DMS79 treated with DMSO at 0.1 percent for 48 hours (cell line): ENCODE measurements around the gene KLHL29.
"Not testable (repeated sequence)": the region's sequence is repeated elsewhere in the genome, so short reads cannot be mapped to it uniquely, and the experiment has no call there.

Experiments
- DNase-seq: peaks from one replicate; lab custom pipeline; 2025; lab: John Stamatoyannopoulos, UW

Gene KLHL29

DNA sequence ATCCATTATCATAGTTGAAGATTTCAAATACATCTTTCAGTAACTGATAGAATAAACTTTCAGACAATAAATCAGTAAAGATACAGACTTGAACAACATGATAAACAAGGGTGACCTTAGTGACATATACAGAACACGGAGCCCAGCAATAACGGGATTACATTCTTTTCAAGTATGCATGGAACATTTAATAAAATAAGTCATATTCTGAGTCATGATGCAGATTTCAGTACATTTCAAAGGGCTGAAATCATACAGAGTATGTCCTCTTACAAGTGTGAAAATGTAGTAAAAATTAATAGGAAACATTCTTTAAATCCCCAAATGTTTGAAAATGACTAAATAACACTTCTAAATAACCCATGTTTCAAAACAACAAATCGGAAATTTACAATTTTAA is 17.2 kb upstream of the KLHL29 start:
- DNase-seq = no peak

DNA sequence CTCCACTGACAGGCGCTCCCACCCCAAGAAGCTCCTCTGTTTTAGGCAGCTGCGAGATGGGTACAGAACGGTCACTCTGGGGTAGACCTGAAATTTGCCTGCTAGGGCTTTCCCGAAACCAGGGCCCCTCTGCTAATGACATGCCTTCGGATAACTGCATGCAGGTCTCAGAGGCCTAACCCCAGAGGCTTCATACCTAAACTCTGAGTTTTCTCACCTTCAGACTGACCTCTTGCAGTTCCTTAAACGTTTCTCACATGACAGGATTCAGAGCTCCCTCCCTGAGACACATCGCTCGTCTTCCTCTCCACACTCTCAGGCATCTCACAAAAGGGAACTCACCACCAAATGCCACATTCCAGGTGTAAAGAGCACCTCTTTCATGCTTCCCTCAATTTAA is 11.3 kb upstream of the KLHL29 start:
- DNase-seq = no peak

DNA sequence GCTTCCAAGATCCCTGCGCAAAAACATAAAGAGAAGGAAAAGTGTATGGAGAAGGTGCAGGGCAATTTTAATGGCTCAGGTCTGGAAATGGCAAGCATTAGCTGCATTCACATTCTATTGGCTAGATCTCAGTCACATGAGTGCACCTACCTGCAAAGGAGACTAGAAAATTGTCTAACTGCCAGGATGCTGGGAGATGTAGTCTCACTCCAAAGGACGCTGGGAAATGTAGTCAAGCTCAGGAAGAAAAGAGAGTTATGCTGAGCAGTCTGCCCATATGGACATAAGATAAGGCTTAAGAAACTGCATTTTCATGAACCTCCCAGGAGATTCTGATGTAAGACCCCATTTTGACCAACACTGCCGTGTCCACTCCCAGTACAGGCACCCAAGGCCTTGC is 9.5 kb upstream of the KLHL29 start:
- DNase-seq = no peak

DNA sequence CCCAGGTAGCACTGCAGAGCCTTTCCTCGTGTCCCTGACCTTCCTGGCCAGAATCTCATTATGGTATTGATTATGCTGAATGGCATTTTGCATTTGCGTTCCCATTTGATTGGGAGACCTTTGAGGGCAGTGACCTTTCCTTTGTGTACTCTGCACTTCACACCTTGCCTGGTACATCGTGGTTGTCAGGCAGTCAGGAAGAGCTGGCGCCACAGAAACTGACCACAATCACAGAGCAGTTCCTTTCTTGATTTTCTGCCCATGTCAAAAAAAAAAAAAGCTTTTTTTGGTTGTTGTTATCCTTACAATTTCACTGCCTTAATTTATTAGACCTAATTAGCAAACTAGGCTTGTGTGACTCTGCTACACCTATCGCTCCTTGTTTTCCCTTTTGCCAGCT is 8.9 kb upstream of the KLHL29 start:
- DNase-seq = no peak

DNA sequence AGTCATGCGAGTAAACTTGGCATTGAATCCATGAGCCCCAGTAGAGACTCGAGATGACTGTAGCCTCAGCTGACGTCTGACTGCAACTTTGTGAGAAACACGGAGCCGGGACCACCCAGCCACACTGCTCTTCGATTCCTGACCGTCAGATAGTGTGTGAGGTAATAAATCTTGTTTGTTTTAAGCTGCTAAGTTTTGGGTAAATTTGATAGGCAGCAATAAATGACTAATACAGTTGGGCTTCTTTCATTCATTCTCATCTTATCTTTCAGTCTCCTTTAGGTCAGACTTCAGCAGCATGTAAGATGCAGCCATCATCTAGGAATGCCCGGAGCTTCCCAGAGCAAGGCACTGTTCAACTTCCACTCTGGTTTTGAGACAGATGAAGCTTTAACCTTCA is 8.0 kb upstream of the KLHL29 start:
- DNase-seq = no peak

DNA sequence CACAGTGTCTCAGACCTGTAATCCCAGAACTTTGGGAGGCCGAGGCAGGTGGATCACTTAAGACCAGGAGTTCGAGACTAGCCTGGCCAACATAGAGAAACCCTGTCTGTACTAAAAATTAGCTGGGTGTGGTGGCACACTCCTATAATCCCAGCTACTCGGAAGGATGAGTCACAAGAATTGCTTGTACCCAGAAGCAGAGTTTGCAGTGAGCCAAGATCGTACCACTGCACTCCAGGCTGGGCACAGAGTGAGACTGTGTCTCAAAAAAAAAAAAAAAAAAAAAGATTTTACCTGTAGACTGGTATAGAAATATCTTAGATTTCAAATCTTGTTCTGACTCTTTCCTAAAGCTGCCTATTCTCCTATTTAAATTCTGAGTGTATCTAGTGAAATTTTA is 7.2 kb upstream of the KLHL29 start:
- no peak for DNase-seq

DNA sequence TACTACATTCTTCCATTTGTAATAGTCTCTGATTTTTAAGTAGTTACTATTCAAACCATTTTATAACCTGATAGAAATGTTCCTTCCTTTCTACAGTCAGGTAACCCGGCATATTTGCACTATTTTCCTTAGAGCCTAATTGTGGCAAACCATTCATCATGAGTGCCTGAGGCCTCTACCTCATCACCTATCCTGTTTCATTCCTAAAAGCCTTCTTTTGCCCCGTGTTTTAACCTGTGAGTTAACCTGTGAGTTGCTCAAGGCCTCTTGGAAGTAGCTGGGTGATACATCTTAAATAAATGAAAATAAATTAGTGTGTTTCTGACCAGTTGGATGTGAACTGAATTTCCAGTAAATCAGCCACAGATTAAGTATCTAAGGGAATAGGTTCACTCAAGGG is 6.5 kb upstream of the KLHL29 start:
- DNase-seq = no peak

DNA sequence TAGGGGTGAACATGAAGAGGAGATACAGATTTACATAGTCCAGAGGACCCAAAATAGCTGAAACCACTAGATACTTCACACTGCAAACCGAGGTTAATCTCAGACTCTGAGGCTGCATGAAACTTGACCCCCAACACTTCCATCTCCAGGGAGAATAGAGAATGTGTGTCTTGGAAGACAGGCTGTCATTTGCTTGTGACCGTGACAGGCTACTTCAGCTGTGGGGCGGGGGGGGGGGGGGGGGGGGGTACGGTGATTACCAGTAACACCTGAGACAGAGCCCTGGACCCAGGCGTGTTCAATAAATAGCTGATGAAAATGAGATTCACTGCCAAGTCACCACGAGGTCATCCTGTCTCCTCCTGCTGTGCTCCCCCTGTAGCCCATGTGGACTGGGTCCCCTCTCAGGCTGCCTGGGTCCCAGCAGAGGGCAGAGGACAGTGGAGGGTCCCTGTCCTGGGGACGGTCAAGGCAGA is 5.7 kb upstream of the KLHL29 start:
- DNase-seq = no peak

DNA sequence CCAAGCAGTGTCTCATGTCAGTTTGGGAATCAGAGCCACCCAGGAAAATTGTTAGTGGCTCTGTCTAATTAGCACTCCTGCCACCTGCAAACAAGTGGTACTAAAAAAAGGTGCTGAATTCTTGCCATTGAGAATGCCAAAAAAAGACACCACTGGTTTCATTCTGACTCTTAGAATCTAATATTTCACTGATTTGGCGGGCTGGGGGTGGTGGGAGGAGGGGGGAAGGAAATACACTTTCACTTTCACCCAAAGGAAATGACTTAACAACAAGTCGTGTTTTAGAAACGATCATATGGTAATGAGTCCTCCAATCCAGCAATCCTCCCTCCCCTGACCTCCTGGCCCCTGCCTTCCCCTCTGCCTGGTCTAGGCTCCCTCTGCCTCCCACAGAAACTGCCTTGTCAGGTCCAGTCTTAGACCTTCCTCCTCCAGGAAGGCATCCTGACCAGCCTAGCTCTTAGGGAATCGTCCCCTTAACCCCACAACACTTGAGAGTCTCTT is 4.4 kb upstream of the KLHL29 start:
- DNase-seq = no peak

DNA sequence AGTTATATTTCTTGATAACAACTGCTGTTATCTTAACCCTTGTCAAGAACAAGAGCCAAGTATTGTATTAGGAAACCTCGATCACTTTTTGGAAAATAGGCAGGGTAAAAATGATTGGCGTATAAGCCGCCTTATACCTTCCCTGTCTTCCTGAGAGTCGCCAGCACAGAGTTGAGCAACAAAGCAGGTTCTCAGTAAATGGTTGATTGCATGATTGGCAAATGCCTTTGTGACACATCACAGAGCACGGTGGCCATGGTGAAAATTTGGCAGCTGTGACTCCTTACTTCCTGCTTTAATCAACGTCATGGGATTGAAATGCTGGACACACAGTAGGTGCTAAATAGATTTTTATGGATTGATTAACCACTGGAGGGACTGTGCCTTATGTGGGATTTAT is 3.9 kb upstream of the KLHL29 start:
- DNase-seq = peak; percentile 17

DNA sequence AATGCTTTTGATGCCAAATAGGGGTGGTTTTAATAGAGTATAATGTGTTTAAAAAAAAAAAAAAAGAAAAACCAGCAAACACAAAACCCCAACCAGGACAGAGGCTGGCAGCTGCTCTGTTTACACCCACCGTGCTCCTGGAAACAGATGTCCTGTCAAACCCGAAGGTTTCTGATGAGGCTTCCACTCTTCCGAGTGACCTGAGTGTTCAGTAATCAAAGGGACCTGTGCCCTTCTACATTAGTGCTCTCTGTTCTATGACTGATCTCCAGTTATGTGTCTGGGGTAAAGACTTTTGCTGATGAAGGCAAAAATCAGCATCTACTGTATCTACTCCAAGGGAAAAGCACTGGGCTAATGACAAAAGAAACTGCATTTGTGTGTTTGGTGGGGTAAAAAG is 3.5 kb upstream of the KLHL29 start:
- DNase-seq = no peak

DNA sequence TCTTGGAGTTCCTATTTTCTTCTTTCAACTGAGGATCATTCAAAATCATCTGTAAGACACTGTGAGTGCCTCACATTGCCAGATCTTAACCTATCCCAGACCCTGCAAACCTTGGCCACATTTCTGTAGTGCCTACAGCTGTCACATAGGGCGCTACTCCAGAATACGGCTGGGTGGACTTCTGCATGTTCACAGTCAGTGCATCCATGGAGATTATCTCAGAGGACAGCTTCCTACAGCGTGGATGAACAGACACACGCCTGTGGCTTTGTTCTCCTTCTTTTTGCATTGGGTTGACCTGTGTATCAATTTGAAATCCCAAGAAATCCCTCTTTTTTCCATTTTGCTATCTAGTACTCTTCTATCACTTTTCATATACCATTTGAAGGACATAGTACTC is 1.9 kb upstream of the KLHL29 start:
- no peak for DNase-seq

DNA sequence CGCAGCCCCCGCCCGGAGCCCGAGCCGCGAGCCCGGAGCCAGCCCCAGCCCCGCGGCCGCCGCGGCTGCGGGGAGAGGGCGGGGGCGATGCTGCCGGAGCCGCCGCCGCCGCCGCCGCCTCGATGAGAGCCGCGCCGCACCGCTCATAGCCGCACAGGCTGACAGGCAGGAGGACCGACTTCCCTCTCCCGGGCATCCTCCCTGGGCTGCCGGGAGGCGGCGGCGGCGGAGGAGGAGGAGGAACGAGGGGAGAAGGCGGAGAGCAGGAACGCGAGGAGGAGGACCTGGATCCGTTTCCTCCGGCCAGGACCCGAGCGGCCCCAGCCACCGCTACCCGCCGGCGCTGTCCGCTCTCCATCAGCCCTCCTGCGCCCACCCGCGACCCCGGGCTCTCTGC is 370 bp downstream of the KLHL29 start:
- no peak for DNase-seq

DNA sequence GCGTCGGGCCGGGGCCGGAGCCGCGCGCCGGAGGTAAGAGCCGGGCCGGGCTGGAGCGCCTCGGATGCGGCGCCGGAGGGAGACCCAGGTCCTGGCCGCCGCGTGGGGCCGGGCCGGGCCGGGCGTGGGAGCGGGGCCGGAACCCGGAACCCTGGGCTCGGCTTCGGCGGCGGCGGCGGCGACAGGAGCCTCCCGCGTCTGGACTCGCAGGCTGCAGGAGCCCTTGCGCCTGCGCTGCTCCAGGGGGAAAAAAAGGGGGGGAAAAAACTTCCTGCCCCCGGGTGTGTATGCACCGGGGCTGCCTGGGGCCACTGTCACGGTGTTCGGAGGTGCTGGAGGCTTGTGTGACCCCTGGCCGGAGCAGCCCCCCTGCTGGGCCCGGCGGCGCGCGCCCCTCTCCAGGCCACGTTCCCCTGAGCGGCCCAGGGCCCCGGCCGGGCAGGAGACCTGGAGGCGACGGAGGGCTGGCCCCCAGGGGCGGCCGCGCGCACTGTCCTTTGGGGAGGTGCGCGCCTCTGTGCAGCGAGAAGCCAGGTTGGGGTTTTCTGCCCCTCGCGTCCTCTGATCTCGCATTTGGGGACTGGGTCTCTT is 864 bp downstream of the KLHL29 start:
- no peak for DNase-seq

DNA sequence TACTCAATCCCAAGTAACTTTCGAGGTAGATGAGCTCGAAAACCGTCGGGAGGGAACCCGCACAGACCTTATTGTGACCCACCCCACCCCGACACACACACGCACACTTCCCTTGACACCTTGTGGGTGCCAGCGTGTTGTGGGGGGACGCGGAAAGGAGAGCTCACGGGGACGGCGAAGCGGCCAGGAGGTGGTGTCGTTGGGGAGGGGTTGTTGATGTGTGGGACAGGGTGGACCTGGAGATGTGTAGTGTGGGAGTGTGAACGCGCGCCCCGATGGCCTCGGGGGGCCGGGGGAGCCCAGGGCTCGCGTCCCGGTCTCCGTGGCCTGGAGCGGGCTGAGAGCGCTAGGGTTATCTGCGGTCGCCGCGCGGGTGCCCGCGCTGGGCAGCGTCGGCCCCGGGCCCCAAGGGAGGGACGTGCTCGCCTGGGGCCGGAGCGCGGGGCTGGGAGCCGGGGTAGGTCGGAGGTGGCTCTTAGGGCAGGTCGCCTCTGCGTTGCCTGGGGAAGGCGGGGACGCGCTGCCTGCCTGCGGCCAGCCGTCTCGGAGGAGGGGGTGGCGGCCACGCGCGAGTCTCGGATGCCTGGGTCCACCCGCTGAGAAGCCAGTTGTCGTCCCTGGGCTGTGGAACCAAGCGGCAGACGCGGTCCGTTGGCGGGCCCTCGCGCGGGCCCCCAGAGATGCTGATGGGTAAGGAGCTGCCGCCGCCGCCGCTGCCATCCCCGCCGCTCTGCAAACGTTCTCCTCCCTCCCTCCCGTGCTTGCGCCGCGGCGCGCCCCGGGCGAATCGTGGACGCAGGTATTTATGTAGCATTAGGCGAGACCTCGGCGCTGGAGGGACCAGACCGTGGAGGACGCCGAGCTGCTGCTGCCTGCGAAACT is 1.6 kb downstream of the KLHL29 start:
- DNase-seq = no peak

DNA sequence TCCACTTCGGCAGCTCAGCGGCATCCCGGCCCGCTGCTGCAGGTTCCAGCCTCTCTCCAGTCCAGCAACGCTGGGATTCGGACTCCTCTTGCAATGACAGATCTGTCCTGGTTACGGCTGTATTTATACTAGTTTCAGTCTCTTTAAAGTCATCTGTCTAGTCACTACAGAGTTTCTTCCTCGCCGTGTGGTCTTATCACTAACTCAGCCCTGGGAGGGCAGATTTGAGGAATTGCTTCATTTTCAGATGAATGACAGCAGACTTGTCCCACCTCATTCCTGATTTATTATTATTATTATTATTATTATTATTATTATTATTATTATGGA is 2.2 kb downstream of the KLHL29 start:
- DNase-seq = no peak

DNA sequence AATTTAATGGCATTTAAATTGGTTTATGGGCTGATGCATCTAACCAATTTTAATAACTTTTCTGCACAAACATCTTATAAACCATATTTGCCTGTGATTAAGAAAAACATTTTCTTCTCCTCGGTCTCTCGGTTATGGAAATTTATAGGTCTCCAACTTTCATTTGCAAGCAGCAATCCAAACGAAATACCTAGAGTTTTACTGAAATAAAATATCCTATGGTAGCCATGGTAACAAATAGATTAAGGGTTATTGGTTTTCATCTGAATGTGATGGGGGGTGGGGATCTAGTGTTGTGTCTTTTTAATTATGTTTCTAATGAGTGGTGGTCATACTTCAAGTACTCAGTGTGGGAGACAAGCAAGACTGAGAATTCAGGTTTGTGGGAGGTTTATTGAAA is 2.9 kb downstream of the KLHL29 start:
- DNase-seq = no peak

DNA sequence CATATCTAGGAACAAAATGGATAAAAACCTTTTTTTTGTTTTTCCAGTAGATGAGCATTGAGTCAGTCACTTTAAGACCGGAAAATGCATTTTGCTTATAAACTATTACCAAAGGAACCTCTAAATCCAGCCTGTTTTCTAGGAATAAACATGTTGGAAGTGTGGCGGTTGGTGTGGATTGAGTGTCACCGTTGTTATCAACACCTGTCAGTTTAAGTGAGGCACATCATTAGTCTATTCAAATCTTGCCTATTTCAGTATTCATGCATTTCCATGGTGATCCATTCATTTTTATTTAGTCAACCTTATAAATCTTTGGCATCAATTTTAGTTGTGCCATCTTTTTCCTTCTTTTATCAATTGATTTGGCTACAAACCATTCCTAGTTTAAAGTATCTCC is 3.3 kb downstream of the KLHL29 start:
- DNase-seq = no peak

DNA sequence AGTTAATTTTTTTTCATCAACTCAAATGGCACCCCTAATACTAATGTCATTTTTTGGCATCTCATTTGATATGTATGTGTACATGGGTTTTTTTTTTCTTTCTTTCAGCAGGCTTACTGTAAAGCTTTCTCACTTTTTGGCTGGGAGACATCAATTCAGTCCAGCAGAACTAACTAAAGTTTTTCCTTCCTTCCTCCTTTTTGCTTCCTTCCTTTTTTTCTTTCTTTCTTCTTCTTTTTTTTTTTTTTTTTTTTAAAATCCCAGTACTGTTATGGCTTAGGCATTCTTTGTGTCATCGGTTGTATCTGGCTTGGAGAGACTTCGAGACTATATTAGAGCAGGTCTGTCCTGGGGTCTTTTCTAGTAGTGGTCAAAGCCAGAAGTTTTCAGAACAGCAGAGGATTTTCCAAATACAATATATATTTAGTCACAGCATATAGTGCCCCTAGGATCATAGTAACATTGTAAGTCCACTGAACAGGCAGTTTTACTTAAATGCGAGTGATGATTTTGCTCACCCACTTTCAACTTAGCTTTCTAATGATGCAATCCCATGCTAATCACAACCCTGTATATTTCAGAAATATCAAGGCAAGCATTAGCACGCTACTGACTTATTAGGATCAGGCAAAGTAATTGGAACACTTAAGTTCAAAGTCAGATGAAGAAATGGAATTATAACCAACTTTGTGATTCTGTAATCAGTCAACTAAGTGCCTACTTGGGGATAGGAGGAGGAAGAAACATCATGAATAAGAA is 4.0 kb downstream of the KLHL29 start:
- DNase-seq = no peak

DNA sequence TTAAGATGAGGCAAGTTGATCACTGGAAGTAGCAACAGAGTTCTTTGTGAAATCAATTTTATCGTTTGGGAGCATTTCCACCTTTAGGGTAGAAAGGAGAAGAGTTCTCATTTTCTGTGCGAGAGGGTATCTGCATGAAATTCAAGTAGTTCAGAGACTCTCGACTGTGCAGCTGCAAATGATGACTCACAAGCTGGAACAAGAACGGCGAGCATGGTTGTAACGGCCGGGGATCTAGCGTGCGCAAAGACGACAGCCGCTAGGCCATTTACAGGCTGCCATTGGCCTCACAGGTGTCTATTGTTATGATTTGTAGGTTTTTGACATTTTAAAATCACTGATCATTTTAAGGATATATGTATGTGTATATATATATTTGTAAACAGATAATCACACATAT is 5.2 kb downstream of the KLHL29 start:
- no peak for DNase-seq

DNA sequence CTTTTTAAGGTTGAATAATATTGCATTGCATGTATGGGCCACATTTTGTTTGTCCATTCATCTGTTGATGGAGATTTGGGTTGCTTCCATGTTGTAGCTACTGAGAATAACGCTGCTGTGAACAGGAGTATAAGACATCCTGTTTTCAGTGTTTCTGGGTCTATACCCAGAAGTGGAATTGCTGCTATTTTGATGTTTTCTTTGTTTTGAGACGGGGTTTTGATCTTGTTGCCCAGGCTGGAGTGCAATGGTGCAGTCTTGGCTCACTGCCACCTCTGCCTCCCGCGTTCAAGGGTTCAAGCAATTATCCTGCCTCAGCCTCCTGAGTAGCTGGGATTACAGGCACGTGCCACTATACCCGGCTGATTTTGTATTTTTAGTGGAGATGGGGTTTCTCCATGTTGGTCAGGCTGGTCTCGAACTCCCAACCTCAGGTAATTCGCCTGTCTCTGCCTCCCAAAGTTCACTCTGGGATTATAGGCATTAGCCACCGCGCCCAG is 6.3 kb downstream of the KLHL29 start:
- DNase-seq = not testable (repeated sequence)

DNA sequence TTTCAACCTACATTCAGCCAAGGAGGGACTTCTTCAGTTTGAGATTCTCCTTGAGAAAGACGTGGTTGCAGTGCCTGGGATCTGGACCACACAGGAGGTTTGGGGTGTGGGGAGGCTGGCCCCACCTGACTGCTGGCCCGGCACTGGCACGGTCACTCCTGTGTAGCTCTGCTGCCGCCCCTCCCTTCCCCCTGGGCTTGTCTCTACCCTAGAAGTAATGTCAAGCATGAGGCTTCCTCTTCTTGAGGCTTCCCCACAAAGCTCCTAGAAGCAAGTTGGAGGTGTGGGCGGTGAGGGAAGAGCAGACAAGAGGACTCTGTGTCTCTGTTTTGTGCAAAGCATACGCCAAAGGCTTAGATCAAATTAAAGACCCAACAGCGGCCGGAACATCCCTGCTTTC is 8.7 kb downstream of the KLHL29 start:
- no peak for DNase-seq

DNA sequence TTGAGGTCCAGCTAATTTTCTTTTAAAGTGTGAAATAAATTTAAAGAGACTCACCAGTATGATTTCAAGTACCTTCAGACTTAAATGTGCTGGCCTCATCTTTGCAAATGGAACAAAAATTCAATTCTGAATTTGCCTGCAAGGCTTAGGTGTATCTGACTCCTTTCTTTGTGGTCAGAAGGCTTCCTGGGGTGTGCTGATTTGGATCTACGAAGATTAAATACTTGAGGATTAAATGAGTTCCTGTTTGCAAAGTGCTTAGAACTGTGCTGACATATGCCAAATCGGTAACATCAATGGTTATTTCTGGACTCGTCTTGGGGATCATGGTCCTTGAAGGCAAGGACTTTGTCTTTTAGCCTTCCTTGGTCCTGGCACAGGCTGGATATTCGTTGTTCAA is 9.7 kb downstream of the KLHL29 start:
- DNase-seq = no peak
